ENCODE results near the gene R3HCC1L. TPM values are rescaled to one million over a fixed set of nuclear protein-coding genes. Genes with fewer than 3 reads are reported as not detected.
"Not testable (repeated sequence)": the region's sequence is repeated elsewhere in the genome, so short reads cannot be mapped to it uniquely, and the experiment has no call there.

Gene R3HCC1L
- total RNA-seq, 1 donor from 2014 or later = 12.3 TPM

GRCh38 chr10:98186681-98187080 lies 52.2 kb downstream of the R3HCC1L start:
- no peak for DNase-seq (ENCODE audit: extremely low spot score in 2 of 2)
- no peaks in the 10 kb centered on the region for H3K9me3 ChIP-seq
- no peak overlapping the region for H3K4me3 ChIP-seq
- H3K27me3 ChIP-seq = no peaks in the 10 kb centered on the region
- H3K27ac ChIP-seq = no peak overlapping the region
- no peaks in the 10 kb centered on the region for H3K4me1 ChIP-seq
- TF ChIP-seq POLR2AphosphoS5 (IDR thresholded peaks at IDR 0.05; ENCODE audit: insufficient read depth in 1 of 2, low read depth in 1 of 2) = no peak
- TF ChIP-seq CTCF (IDR thresholded peaks at IDR 0.05) = no peak
- TF ChIP-seq POLR2A (IDR thresholded peaks at IDR 0.05) = no peak
- intact Hi-C loops (cut with DNase I) = no loop called here
- peaks cover 0 to 11% of the 10 kb centered on the region in 2 donors for H3K36me3 ChIP-seq

GRCh38 chr10:98190773-98191172 lies 56.3 kb downstream of the R3HCC1L start:
- H3K27me3 ChIP-seq; intact Hi-C loops (cut with DNase I); H3K36me3 ChIP-seq; H3K4me1 ChIP-seq; DNase-seq (ENCODE audit: extremely low spot score in 2 of 2); H3K4me3 ChIP-seq; H3K9me3 ChIP-seq; H3K27ac ChIP-seq: not testable (repeated sequence)

- H3K4me3 ChIP-seq = no peak overlapping the region
- no peak for TF ChIP-seq CTCF (IDR thresholded peaks at IDR 0.05)
- no peak for TF ChIP-seq POLR2AphosphoS5 (IDR thresholded peaks at IDR 0.05; ENCODE audit: insufficient read depth in 1 of 2, low read depth in 1 of 2)
- TF ChIP-seq POLR2A (IDR thresholded peaks at IDR 0.05) = no peak
- no peak overlapping the region for H3K27ac ChIP-seq
- H3K36me3 ChIP-seq = no peaks in the 10 kb centered on the region
- intact Hi-C loops (cut with DNase I) = no loop called here
- no peaks in the 10 kb centered on the region for H3K27me3 ChIP-seq
- DNase-seq (ENCODE audit: extremely low spot score in 2 of 2) = no peak
- H3K4me1 ChIP-seq = no peaks in the 10 kb centered on the region
- H3K9me3 ChIP-seq = no peaks in the 10 kb centered on the region
Measured at GRCh38 chr10:98193037-98193436, 58.6 kb downstream of the R3HCC1L start.

- intact Hi-C loops (cut with DNase I) = no loop called here
Measured at GRCh38 chr10:98194633-98195032, 60.2 kb downstream of the R3HCC1L start.

GRCh38 chr10:98195120-98195519 lies 60.7 kb downstream of the R3HCC1L start:
- no peaks in the 10 kb centered on the region for H3K9me3 ChIP-seq
- no peak overlapping the region for H3K27ac ChIP-seq
- H3K27me3 ChIP-seq = no peaks in the 10 kb centered on the region
- intact Hi-C loops (cut with DNase I) = no loop called here
- H3K4me3 ChIP-seq = no peak overlapping the region
- no peaks in the 10 kb centered on the region for H3K36me3 ChIP-seq
- no peak for DNase-seq (ENCODE audit: extremely low spot score in 2 of 2)
- TF ChIP-seq POLR2AphosphoS5 (IDR thresholded peaks at IDR 0.05; ENCODE audit: insufficient read depth in 1 of 2, low read depth in 1 of 2) = no peak
- TF ChIP-seq POLR2A (IDR thresholded peaks at IDR 0.05) = no peak
- no peak for TF ChIP-seq CTCF (IDR thresholded peaks at IDR 0.05)
- H3K4me1 ChIP-seq = no peaks in the 10 kb centered on the region

More at GRCh38 chr10:98194633-98195032, 60.2 kb downstream of the R3HCC1L start:
- Histone ChIP-seq H3K27ac (no peak overlapping the region), H3K4me1 (no peaks in the 10 kb centered on the region), H3K36me3 (no peaks in the 10 kb centered on the region), H3K27me3 (no peaks in the 10 kb centered on the region), H3K4me3 (no peak overlapping the region), H3K9me3 (no peaks in the 10 kb centered on the region)
- TF ChIP-seq CTCF (IDR thresholded peaks at IDR 0.05) (no peak), POLR2A (IDR thresholded peaks at IDR 0.05) (no peak), POLR2AphosphoS5 (IDR thresholded peaks at IDR 0.05; ENCODE audit: insufficient read depth in 1 of 2, low read depth in 1 of 2) (no peak)
- DNase-seq (ENCODE audit: extremely low spot score in 2 of 2) = no peak

- Histone ChIP-seq H3K27ac (no peak overlapping the region), H3K4me3 (no peak overlapping the region), H3K9me3 (no peaks in the 10 kb centered on the region), H3K27me3 (no peaks in the 10 kb centered on the region), H3K4me1 (no peaks in the 10 kb centered on the region), H3K36me3 (no peaks in the 10 kb centered on the region)
- intact Hi-C loops (cut with DNase I) = no loop called here
- TF ChIP-seq CTCF (IDR thresholded peaks at IDR 0.05) (no peak), POLR2AphosphoS5 (IDR thresholded peaks at IDR 0.05; ENCODE audit: insufficient read depth in 1 of 2, low read depth in 1 of 2) (no peak), POLR2A (IDR thresholded peaks at IDR 0.05) (no peak)
- no peak for DNase-seq (ENCODE audit: extremely low spot score in 2 of 2)
Measured at GRCh38 chr10:98196985-98197384, 62.5 kb downstream of the R3HCC1L start.
